Ramos (cell line): ENCODE results near the gene RPLP2.

Experiments used
- in situ Hi-C: fragments of 300-500 bp; cut with MboI; formaldehyde crosslinking; loops from one replicate; pipeline ENCODE4 v1.14.3; 2022; ENCODE audit warnings: low sequenced_read_pairs; ENCODE audit not compliant: unreplicated experiment

RPLP2 gene

GRCh38 chr11:802693-803466 is 6.9 kb upstream of the RPLP2 start:
- in situ Hi-C loops, result loop anchor here (25.0 kb wide), 1 partner anchor 1584 kb away; the partner anchor contains the start of gene CD81

GRCh38 chr11:803467-803742 is 6.4 kb upstream of the RPLP2 start:
- in situ Hi-C loops, result loop anchor here (25.0 kb wide), 1 partner anchor 1584 kb away; the partner anchor contains the start of gene CD81

GRCh38 chr11:803770-804598 is 5.8 kb upstream of the RPLP2 start:
- in situ Hi-C loops, result loop anchor here (25.0 kb wide), 1 partner anchor 1583 kb away; the partner anchor contains the start of gene CD81

- in situ Hi-C loops, result loop anchor here (25.0 kb wide), 1 partner anchor 1583 kb away; the partner anchor contains the start of gene CD81
Observed at GRCh38 chr11:804599-804964, 5.2 kb upstream of the RPLP2 start.

GRCh38 chr11:808427-809286 is 1.1 kb upstream of the RPLP2 start:
- in situ Hi-C loops, result loop anchor here (25.0 kb wide), 1 partner anchor 1579 kb away; the partner anchor contains the start of gene CD81

- in situ Hi-C loops, result loop anchor here (25.0 kb wide), 1 partner anchor 1577 kb away; the partner anchor contains the start of gene CD81
Observed at GRCh38 chr11:810040-810567, 337 bp downstream of the RPLP2 start.

- in situ Hi-C loops, result loop anchor here (25.0 kb wide), 1 partner anchor 1576 kb away; the partner anchor contains the start of gene CD81
Observed at GRCh38 chr11:811446-812245, 1.9 kb downstream of the RPLP2 start.

- in situ Hi-C loops, result loop anchor here (25.0 kb wide), 1 partner anchor 1575 kb away; the partner anchor contains the start of gene CD81
Observed at GRCh38 chr11:812390-812789, 2.6 kb downstream of the RPLP2 start.

- in situ Hi-C loops, result loop anchor here (25.0 kb wide), 1 partner anchor 1574 kb away; the partner anchor contains the start of gene CD81
Observed at GRCh38 chr11:813072-813455, 3.3 kb downstream of the RPLP2 start.

- in situ Hi-C loops, result loop anchor here (25.0 kb wide), 1 partner anchor 1574 kb away; the partner anchor contains the start of gene CD81
Observed at GRCh38 chr11:813456-814096, 3.8 kb downstream of the RPLP2 start.

- in situ Hi-C loops, result loop anchor here (25.0 kb wide), 1 partner anchor 1571 kb away; the partner anchor contains the start of gene CD81
Observed at GRCh38 chr11:815675-816432, 6.1 kb downstream of the RPLP2 start.

GRCh38 chr11:816433-816779 is 6.6 kb downstream of the RPLP2 start:
- in situ Hi-C loops, result loop anchor here (25.0 kb wide), 1 partner anchor 1571 kb away; the partner anchor contains the start of gene CD81

- in situ Hi-C loops, result loop anchor here (25.0 kb wide), 1 partner anchor 1569 kb away; the partner anchor contains the start of gene CD81
Observed at GRCh38 chr11:818396-819128, 8.8 kb downstream of the RPLP2 start, which contains the start of gene PNPLA2. Gene PNPLA2 (plus strand): TSS chr11:818914. CDS start chr11:819719, 805 bp downstream.

GRCh38 chr11:819129-819931 is 9.6 kb downstream of the RPLP2 start:
- in situ Hi-C loops, result loop anchor here (25.0 kb wide), 1 partner anchor 1568 kb away; the partner anchor contains the start of gene CD81

GRCh38 chr11:819943-820649 is 10.3 kb downstream of the RPLP2 start:
- in situ Hi-C loops, result loop anchor here (25.0 kb wide), 1 partner anchor 1567 kb away; the partner anchor contains the start of gene CD81
